Measurements from ENCODE around the gene OR6N2. TPM values are rescaled to one million over a fixed set of nuclear protein-coding genes. Genes with fewer than 3 reads are reported as not detected.

The OR6N2 gene, protein sequence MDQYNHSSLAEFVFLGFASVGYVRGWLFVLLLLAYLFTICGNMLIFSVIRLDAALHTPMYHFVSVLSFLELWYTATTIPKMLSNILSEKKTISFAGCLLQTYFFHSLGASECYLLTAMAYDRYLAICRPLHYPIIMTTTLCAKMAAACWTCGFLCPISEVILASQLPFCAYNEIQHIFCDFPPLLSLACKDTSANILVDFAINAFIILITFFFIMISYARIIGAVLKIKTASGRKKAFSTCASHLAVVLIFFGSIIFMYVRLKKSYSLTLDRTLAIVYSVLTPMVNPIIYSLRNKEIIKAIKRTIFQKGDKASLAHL
- total RNA-seq (2014; rRNA removed; shearing (Covaris generic)) (not detected in 2 replicates), polyA plus RNA-seq (2016; fragmentation: Nextera tagmentation; extraction: Ambion mirVana) (not detected in 2 replicates)
- long read RNA-seq: 0 reads

DNA sequence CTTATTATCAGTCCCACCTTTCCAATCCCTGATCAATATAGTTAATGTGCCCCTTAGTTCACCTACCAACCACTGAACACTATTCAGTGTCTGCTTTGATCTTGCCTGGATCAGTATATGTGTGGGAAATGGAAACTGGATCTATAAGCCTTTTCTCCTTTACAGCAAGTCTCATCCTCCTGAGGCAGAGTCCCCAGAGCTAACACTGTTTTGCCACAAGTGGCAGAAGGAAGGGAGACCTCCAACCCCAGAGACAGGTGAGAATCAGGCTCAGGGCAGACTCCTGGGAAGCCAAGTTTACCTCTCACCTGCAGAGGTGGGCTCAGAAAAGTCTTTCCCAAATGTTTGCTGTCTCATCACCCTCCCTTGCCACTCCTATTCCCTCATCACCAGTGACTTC lies at the start of gene OR6N2:
TSS of gene OR6N2 (minus strand) at position 101 of the 400 bp plus-strand sequence. CDS start 3,569 bp downstream, outside the sequence.
- H3K4me3 Mint-ChIP-seq: no peak within 1 kb of the TSS
- no peaks in the 10 kb centered on the region for H3K27me3 Mint-ChIP-seq (ENCODE audit: insufficient read depth, low read depth, poor library complexity)
- no peaks in the 10 kb centered on the region for H4K20me1 ChIP-seq (replicated peaks; ENCODE audit: insufficient read depth)
- DNase-seq (ENCODE audit: low spot score): no peak
- H3K36me3 ChIP-seq (ENCODE audit: insufficient read depth): no peaks in the 10 kb centered on the region
- H3K9me3 Mint-ChIP-seq: no peaks in the 10 kb centered on the region
- no peaks in the 10 kb centered on the region for H3F3A ChIP-seq (replicated peaks; ENCODE audit: low read depth)
- no peaks in the 10 kb centered on the region; the same call in 1 of the 2 replicates for H3K9me2 ChIP-seq (ENCODE audit: insufficient read depth)
- no peak within 1 kb of the TSS for H3K27ac ChIP-seq (ENCODE audit: low read depth)
- no peaks in the 10 kb centered on the region for H3K27me3 ChIP-seq (ENCODE audit: insufficient read depth)
- peak within 1 kb of the TSS; percentile 0; the same call in 1 of the 2 replicates for H2AFZ ChIP-seq
- H3K4me2 ChIP-seq: no peak within 1 kb of the TSS
- H3K36me3 Mint-ChIP-seq (ENCODE audit: low read depth): no peaks in the 10 kb centered on the region
- H3K4me3 ChIP-seq: no peak within 1 kb of the TSS
- no peaks in the 10 kb centered on the region for H3K4me1 Mint-ChIP-seq
- no peaks in the 10 kb centered on the region for H3K4me1 ChIP-seq (ENCODE audit: insufficient read depth)
- no peak within 1 kb of the TSS for H3K27ac Mint-ChIP-seq
- ATAC-seq: no peak
- TF ChIP-seq ZNF114 (CRISPR knock-in tag; IDR thresholded peaks at IDR 0.05) (no peak), EZH2 (IDR thresholded peaks at IDR 0.05; ENCODE audit: low read depth, unreplicated experiment) (no peak), CREB1 (CRISPR knock-in tag; IDR thresholded peaks at IDR 0.05; ENCODE audit: low read depth) (no peak), ZNF331 (CRISPR knock-in tag; IDR thresholded peaks at IDR 0.05; ENCODE audit: low read depth) (no peak), EZH2phosphoT487 (IDR thresholded peaks at IDR 0.05; ENCODE audit: unreplicated experiment) (no peak), STAT1 (IDR thresholded peaks at IDR 0.05; ENCODE audit: unreplicated experiment) (no peak), JUNB (IDR thresholded peaks at IDR 0.05; ENCODE audit: unreplicated experiment) (no peak), POLR2AphosphoS5 (IDR thresholded peaks at IDR 0.05; ENCODE audit: low read depth) (no peak), NANOG (IDR thresholded peaks at IDR 0.05; ENCODE audit: borderline replicate concordance) (no peak)
- TF ChIP-seq, protein P1, sequence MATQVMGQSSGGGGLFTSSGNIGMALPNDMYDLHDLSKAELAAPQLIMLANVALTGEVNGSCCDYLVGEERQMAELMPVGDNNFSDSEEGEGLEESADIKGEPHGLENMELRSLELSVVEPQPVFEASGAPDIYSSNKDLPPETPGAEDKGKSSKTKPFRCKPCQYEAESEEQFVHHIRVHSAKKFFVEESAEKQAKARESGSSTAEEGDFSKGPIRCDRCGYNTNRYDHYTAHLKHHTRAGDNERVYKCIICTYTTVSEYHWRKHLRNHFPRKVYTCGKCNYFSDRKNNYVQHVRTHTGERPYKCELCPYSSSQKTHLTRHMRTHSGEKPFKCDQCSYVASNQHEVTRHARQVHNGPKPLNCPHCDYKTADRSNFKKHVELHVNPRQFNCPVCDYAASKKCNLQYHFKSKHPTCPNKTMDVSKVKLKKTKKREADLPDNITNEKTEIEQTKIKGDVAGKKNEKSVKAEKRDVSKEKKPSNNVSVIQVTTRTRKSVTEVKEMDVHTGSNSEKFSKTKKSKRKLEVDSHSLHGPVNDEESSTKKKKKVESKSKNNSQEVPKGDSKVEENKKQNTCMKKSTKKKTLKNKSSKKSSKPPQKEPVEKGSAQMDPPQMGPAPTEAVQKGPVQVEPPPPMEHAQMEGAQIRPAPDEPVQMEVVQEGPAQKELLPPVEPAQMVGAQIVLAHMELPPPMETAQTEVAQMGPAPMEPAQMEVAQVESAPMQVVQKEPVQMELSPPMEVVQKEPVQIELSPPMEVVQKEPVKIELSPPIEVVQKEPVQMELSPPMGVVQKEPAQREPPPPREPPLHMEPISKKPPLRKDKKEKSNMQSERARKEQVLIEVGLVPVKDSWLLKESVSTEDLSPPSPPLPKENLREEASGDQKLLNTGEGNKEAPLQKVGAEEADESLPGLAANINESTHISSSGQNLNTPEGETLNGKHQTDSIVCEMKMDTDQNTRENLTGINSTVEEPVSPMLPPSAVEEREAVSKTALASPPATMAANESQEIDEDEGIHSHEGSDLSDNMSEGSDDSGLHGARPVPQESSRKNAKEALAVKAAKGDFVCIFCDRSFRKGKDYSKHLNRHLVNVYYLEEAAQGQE (IDR thresholded peaks at IDR 0.05; ENCODE audit: unreplicated experiment): no peak
- TF ChIP-seq, protein P2, sequence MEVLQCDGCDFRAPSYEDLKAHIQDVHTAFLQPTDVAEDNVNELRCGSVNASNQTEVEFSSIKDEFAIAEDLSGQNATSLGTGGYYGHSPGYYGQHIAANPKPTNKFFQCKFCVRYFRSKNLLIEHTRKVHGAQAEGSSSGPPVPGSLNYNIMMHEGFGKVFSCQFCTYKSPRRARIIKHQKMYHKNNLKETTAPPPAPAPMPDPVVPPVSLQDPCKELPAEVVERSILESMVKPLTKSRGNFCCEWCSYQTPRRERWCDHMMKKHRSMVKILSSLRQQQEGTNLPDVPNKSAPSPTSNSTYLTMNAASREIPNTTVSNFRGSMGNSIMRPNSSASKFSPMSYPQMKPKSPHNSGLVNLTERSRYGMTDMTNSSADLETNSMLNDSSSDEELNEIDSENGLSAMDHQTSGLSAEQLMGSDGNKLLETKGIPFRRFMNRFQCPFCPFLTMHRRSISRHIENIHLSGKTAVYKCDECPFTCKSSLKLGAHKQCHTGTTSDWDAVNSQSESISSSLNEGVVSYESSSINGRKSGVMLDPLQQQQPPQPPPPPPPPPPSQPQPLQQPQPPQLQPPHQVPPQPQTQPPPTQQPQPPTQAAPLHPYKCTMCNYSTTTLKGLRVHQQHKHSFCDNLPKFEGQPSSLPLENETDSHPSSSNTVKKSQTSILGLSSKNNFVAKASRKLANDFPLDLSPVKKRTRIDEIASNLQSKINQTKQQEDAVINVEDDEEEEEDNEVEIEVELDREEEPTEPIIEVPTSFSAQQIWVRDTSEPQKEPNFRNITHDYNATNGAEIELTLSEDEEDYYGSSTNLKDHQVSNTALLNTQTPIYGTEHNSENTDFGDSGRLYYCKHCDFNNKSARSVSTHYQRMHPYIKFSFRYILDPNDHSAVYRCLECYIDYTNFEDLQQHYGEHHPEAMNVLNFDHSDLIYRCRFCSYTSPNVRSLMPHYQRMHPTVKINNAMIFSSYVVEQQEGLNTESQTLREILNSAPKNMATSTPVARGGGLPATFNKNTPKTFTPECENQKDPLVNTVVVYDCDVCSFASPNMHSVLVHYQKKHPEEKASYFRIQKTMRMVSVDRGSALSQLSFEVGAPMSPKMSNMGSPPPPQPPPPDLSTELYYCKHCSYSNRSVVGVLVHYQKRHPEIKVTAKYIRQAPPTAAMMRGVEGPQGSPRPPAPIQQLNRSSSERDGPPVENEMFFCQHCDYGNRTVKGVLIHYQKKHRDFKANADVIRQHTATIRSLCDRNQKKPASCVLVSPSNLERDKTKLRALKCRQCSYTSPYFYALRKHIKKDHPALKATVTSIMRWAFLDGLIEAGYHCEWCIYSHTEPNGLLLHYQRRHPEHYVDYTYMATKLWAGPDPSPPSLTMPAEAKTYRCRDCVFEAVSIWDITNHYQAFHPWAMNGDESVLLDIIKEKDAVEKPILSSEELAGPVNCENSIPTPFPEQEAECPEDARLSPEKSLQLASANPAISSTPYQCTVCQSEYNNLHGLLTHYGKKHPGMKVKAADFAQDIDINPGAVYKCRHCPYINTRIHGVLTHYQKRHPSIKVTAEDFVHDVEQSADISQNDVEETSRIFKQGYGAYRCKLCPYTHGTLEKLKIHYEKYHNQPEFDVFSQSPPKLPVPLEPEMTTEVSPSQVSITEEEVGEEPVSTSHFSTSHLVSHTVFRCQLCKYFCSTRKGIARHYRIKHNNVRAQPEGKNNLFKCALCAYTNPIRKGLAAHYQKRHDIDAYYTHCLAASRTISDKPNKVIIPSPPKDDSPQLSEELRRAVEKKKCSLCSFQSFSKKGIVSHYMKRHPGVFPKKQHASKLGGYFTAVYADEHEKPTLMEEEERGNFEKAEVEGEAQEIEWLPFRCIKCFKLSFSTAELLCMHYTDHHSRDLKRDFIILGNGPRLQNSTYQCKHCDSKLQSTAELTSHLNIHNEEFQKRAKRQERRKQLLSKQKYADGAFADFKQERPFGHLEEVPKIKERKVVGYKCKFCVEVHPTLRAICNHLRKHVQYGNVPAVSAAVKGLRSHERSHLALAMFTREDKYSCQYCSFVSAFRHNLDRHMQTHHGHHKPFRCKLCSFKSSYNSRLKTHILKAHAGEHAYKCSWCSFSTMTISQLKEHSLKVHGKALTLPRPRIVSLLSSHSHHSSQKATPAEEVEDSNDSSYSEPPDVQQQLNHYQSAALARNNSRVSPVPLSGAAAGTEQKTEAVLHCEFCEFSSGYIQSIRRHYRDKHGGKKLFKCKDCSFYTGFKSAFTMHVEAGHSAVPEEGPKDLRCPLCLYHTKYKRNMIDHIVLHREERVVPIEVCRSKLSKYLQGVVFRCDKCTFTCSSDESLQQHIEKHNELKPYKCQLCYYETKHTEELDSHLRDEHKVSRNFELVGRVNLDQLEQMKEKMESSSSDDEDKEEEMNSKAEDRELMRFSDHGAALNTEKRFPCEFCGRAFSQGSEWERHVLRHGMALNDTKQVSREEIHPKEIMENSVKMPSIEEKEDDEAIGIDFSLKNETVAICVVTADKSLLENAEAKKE (CRISPR knock-in tag; IDR thresholded peaks at IDR 0.05): no peak
- TF ChIP-seq, protein P3, sequence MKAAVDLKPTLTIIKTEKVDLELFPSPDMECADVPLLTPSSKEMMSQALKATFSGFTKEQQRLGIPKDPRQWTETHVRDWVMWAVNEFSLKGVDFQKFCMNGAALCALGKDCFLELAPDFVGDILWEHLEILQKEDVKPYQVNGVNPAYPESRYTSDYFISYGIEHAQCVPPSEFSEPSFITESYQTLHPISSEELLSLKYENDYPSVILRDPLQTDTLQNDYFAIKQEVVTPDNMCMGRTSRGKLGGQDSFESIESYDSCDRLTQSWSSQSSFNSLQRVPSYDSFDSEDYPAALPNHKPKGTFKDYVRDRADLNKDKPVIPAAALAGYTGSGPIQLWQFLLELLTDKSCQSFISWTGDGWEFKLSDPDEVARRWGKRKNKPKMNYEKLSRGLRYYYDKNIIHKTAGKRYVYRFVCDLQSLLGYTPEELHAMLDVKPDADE (IDR thresholded peaks at IDR 0.05): no peak
- no peaks in the 10 kb centered on the region for H3K79me2 ChIP-seq (replicated peaks; ENCODE audit: insufficient read depth)
